ENCODE measurements around the gene CSGALNACT2. TPM values are rescaled to one million over a fixed set of nuclear protein-coding genes. Genes with fewer than 3 reads are reported as not detected.

The CSGALNACT2 gene
- total and polyA plus RNA-seq, 2 donors (not counting 1 experiment from before 2014, with no cell fraction given), result 10.9 to 24.0 TPM

DNA sequence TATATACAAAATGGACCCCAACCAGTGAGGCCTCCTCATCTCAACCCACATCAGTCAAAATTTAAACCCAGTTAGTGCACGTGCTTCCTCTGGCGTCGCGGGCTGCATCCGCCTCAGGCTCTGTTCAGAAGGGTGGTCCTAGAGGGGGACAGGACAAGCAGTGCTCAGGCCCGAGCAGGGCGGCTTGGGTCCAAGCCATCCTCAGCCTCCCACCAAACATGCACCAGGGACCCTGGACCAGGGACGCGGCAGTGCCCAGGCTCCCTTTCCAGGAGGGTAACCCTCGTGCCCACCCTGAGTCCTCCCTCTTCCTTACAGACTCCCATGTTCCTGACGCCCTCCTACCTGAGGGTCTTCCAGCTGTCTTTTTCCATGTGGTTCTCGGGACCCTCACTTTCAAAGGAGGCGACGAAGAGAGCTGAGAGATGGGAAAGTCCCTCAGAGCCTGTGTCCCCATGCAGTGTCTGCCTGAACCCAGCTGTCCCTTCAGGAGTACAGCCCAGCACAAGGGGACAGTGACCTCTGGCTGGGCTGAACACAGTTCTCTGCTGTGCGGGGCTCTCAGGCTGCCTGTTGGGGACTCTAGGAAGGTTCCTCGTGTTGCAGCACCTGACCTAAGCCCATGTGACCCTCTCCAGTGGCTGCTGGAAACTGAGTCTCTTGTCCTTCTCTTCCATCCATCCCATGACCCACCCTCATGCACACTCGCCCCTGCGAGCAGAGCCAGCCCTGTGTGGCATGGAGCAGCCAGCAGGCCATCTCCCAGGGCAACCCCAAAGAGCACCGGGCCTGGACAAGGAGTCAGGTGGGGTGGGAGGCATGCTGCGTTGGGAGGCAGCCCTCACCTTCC, 58.1 kb downstream of the CSGALNACT2 start:
- Histone ChIP-seq H4K20me1 (ENCODE audit: control insufficient read depth, insufficient read depth, low read length, poor library complexity, severe bottlenecking) (no peaks in the 10 kb centered on the region), H3K79me2 (ENCODE audit: control insufficient read depth, insufficient read depth, low read length) (no peaks in the 10 kb centered on the region), H3K4me1 (ENCODE audit: control insufficient read depth in 2 of 2, insufficient read depth in 2 of 2, low read length in 2 of 2) (peaks cover 0 to 3% of the 10 kb centered on the region in 2 donors), H2AFZ (ENCODE audit: insufficient read depth, low read depth, low read length, poor library complexity, severe bottlenecking) (no peak overlapping the region), H3K4me2 (replicated peaks; ENCODE audit: low read depth, low read length, poor library complexity, severe bottlenecking) (no peak overlapping the region), H3K4me3 (ENCODE audit: control extremely low read depth in 1 of 5, extremely low read depth in 1 of 5, insufficient read depth in 1 of 5, low read depth in 2 of 5, low read length in 4 of 5) (no peak overlapping the region), H3K27me3 (replicated peaks in 1 of 4; ENCODE audit: control extremely low read depth in 1 of 4, control insufficient read depth in 3 of 4, insufficient read depth in 4 of 4, low read length in 3 of 4) (no peaks in the 10 kb centered on the region), H3K27ac (ENCODE audit: low read length in 2 of 2) (no peak overlapping the region), H3K9ac (ENCODE audit: low read length) (no peak overlapping the region), H3K36me3 (replicated peaks in 1 of 2; ENCODE audit: control extremely low read depth in 1 of 2, control insufficient read depth in 1 of 2, extremely low read depth in 1 of 2, insufficient read depth in 2 of 2, low read length in 1 of 2) (no peaks in the 10 kb centered on the region), H3K9me3 (ENCODE audit: control extremely low read depth in 1 of 3, control insufficient read depth in 2 of 3, insufficient read depth in 1 of 3, low read length in 2 of 3) (peaks cover 0 to under 1% (median 0%) of the 10 kb centered on the region in 3 donors)
- 92% methylated on average over 19 of the region's 20 CpGs for WGBS (ENCODE audit: insufficient coverage)
- no peak for ATAC-seq (ENCODE audit: low read depth)
- Mint-ChIP-seq H3K4me3 (no peak overlapping the region), H3K27me3 (no peaks in the 10 kb centered on the region), H3K4me1 (no peaks in the 10 kb centered on the region), H3K9me3 (ENCODE audit: insufficient read depth) (no peaks in the 10 kb centered on the region), H3K27ac (no peak overlapping the region)
- TF ChIP-seq EZH2 (IDR thresholded peaks at IDR 0.05; ENCODE audit: borderline replicate concordance, insufficient read depth, low read depth, low read length, poor library complexity, severe bottlenecking), result no peak
- TF ChIP-seq, protein P1, sequence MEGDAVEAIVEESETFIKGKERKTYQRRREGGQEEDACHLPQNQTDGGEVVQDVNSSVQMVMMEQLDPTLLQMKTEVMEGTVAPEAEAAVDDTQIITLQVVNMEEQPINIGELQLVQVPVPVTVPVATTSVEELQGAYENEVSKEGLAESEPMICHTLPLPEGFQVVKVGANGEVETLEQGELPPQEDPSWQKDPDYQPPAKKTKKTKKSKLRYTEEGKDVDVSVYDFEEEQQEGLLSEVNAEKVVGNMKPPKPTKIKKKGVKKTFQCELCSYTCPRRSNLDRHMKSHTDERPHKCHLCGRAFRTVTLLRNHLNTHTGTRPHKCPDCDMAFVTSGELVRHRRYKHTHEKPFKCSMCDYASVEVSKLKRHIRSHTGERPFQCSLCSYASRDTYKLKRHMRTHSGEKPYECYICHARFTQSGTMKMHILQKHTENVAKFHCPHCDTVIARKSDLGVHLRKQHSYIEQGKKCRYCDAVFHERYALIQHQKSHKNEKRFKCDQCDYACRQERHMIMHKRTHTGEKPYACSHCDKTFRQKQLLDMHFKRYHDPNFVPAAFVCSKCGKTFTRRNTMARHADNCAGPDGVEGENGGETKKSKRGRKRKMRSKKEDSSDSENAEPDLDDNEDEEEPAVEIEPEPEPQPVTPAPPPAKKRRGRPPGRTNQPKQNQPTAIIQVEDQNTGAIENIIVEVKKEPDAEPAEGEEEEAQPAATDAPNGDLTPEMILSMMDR (IDR thresholded peaks at IDR 0.05), result no peak
- ChIA-PET CTCF (no interaction called here), POLR2A (no interaction called here)
- intact Hi-C loops (cut with micrococcal nuclease), result no loop called here
- no peak for DNase-seq

All from B cell (primary cell).